H1 (cell line): Measurements from ENCODE around the gene ZCCHC9. TPM values are rescaled to one million over a fixed set of nuclear protein-coding genes. Genes with fewer than 3 reads are reported as not detected.

Experiments used
- CTCF ChIA-PET: fragments of 300-600 bp; sonication (Branson Sonifier 250); formaldehyde crosslinking; loops from one replicate; lab custom pipeline; 2021; ENCODE audit not compliant: partially characterized antibody; lab: Charles Lee
- POLR2A ChIA-PET: fragments of 300-600 bp; sonication (Branson Sonifier 250); formaldehyde crosslinking; loops from one replicate; lab custom pipeline; 2021; ENCODE audit warnings: inconsistent platforms; ENCODE audit not compliant: partially characterized antibody; lab: Charles Lee
- DNase-seq, 2 experiments: peaks; one replicate each; pipeline versions ENCODE4 v3.0.0 to v3.0.0-alpha.2; 2010 to 2022; ENCODE audit warnings: low spot score in 2 of 2, low read depth in 1 of 2, mixed read lengths in 1 of 2
- FAIRE-seq: peaks from 2 replicates; lab custom pipeline; 2011; peaks lifted over from hg19 to GRCh38; lab: Jason Lieb, UNC
- H2AFZ ChIP-seq: 2 replicates; pipeline ENCODE4 v1.8.1; 2012; ENCODE audit warnings: low read length, inconsistent platforms
- H2AK5ac ChIP-seq: 2 replicates; pipeline ENCODE4 v1.6.1; 2013; ENCODE audit warnings: low read depth, low read length
- H2BK120ac ChIP-seq: replicated peaks from 2 replicates; pipeline ENCODE3; 2013; ENCODE audit warnings: low read depth, low read length, inconsistent platforms
- H2BK12ac ChIP-seq: 2 replicates; pipeline ENCODE4 v1.6.1; 2013; ENCODE audit warnings: low read depth, low read length
- H2BK15ac ChIP-seq: 2 replicates; pipeline ENCODE4 v1.6.1; 2013; ENCODE audit warnings: low read length
- H2BK20ac ChIP-seq: 2 replicates; pipeline ENCODE4 v1.6.1; 2013; ENCODE audit warnings: low read length
- H2BK5ac ChIP-seq: 2 replicates; pipeline ENCODE4 v1.6.1; 2013; ENCODE audit warnings: low read depth, low read length
- H3K14ac ChIP-seq: 2 replicates; pipeline ENCODE4 v1.6.1; 2013; ENCODE audit warnings: inconsistent platforms; ENCODE audit not compliant: insufficient read length
- H3K18ac ChIP-seq: 2 replicates; pipeline ENCODE4 v1.6.1; 2013; ENCODE audit warnings: low read length; ENCODE audit errors: extremely low read depth
- H3K23ac ChIP-seq: 2 replicates; pipeline ENCODE4 v1.6.1; 2013; ENCODE audit warnings: inconsistent platforms; ENCODE audit not compliant: insufficient read length
- H3K23me2 ChIP-seq: 2 replicates; pipeline ENCODE4 v1.6.1; 2013; ENCODE audit warnings: low read depth, low read length
- H3K27ac ChIP-seq: 2 replicates; pipeline ENCODE4 v1.6.1; 2011; ENCODE audit warnings: low read depth, low read length, inconsistent platforms
- H3K27me3 ChIP-seq, 4 experiments: replicated peaks in 1 of 4; 1 replicate in 1 of 4; 2 replicates in 3 of 4; pipeline versions ENCODE4 v1.6.1 to v1.8.1; 2011 to 2013; ENCODE audit warnings: low read length in 3 of 4, mild to moderate bottlenecking in 3 of 4, inconsistent platforms in 2 of 4, mixed read lengths in 2 of 4, moderate library complexity in 1 of 4; ENCODE audit not compliant: control insufficient read depth in 3 of 4, insufficient read depth in 3 of 4; ENCODE audit errors: extremely low read depth in 1 of 4
- H3K36me3 ChIP-seq, 4 experiments: 2 replicates each; pipeline versions ENCODE4 v1.6.1 to v1.8.1; 2011 to 2013; ENCODE audit warnings: mild to moderate bottlenecking in 4 of 4, low read length in 3 of 4, moderate library complexity in 2 of 4, control low read depth in 1 of 4, inconsistent platforms in 1 of 4; ENCODE audit not compliant: insufficient read depth in 4 of 4, control insufficient read depth in 2 of 4
- H3K4ac ChIP-seq: replicated peaks from 2 replicates; pipeline ENCODE3; 2013; ENCODE audit warnings: low read length, low read depth, mixed read lengths, inconsistent platforms; ENCODE audit not compliant: insufficient read length
- H3K4me1 ChIP-seq, 4 experiments: replicated peaks in 1 of 4; 1 replicate in 1 of 4; 2 replicates in 3 of 4; pipeline versions ENCODE4 v1.6.1 to v1.8.1; 2011 to 2013; ENCODE audit warnings: low read length in 3 of 4, inconsistent platforms in 2 of 4, mixed read lengths in 1 of 4; ENCODE audit not compliant: insufficient read depth in 4 of 4, control insufficient read depth in 3 of 4
- H3K4me2 ChIP-seq, 2 experiments: 2 replicates each; pipeline versions ENCODE4 v1.6.1 to v1.8.1; 2011 to 2013; ENCODE audit warnings: low read depth in 2 of 2, low read length in 2 of 2, control low read depth in 1 of 2, inconsistent platforms in 1 of 2, mild to moderate bottlenecking in 1 of 2; ENCODE audit not compliant: insufficient read depth in 1 of 2
- H3K4me3 ChIP-seq, 4 experiments: fragments of 200-600, 300-600 bp in 1 of 4; sonication (generic), shearing (Covaris generic), sonication (Bioruptor Twin) in 1 of 4; 2 replicates each; pipeline versions ENCODE4 v1.5.1 to v1.8.1; 2011 to 2016; ENCODE audit warnings: low read length in 4 of 4, low read depth in 3 of 4, control low read depth in 2 of 4, inconsistent platforms in 2 of 4, mild to moderate bottlenecking in 2 of 4, mixed read lengths in 1 of 4, moderate library complexity in 1 of 4; ENCODE audit not compliant: insufficient read depth in 2 of 4; ENCODE audit errors: extremely low read depth in 1 of 4
- H3K56ac ChIP-seq: replicated peaks from 2 replicates; pipeline ENCODE3; 2013; ENCODE audit warnings: low read depth, mild to moderate bottlenecking, mixed read lengths, low read length, inconsistent platforms; ENCODE audit not compliant: insufficient read length
- H3K79me1 ChIP-seq: 2 replicates; pipeline ENCODE4 v1.6.1; 2013; ENCODE audit warnings: low read depth, low read length, control low read depth
- H3K79me2 ChIP-seq, 2 experiments: 2 replicates each; pipeline versions ENCODE4 v1.6.1 to v1.8.1; 2012 to 2013; ENCODE audit warnings: low read length in 2 of 2, mild to moderate bottlenecking in 2 of 2, inconsistent platforms in 1 of 2; ENCODE audit not compliant: insufficient read depth in 2 of 2, control insufficient read depth in 1 of 2
- H3K9ac ChIP-seq, 4 experiments: replicated peaks in 1 of 4; 1 replicate in 1 of 4; 2 replicates in 3 of 4; pipeline versions ENCODE4 v1.6.1 to v1.8.1; 2011 to 2013; ENCODE audit warnings: low read depth in 3 of 4, low read length in 3 of 4, control low read depth in 2 of 4, mild to moderate bottlenecking in 2 of 4, moderate library complexity in 2 of 4, inconsistent platforms in 1 of 4; ENCODE audit errors: extremely low read depth in 1 of 4
- H3K9me3 ChIP-seq, 2 experiments: 2 replicates each; pipeline versions ENCODE4 v1.6.1 to v1.8.1; 2012 to 2013; ENCODE audit warnings: mild to moderate bottlenecking in 2 of 2, moderate library complexity in 2 of 2, control low read depth in 1 of 2, inconsistent platforms in 1 of 2, low read depth in 1 of 2, low read length in 1 of 2, mixed read lengths in 1 of 2; ENCODE audit not compliant: insufficient read depth in 2 of 2
- H4K20me1 ChIP-seq, 2 experiments: replicated peaks in 1 of 2; 2 replicates each; pipeline versions ENCODE3 to v1.8.1; 2011 to 2013; ENCODE audit warnings: inconsistent platforms in 2 of 2, low read length in 2 of 2, mild to moderate bottlenecking in 1 of 2; ENCODE audit not compliant: insufficient read depth in 2 of 2, control insufficient read depth in 1 of 2
- H4K5ac ChIP-seq: 2 replicates; pipeline ENCODE4 v1.6.1; 2013; ENCODE audit warnings: low read length, low read depth, mixed read lengths, inconsistent platforms; ENCODE audit not compliant: insufficient read length
- H4K8ac ChIP-seq: 2 replicates; pipeline ENCODE4 v1.8.0; 2013; ENCODE audit warnings: mild to moderate bottlenecking, moderate library complexity, low read length, inconsistent platforms; ENCODE audit not compliant: insufficient read depth; ENCODE audit errors: extremely low read depth
- H4K91ac ChIP-seq: replicated peaks from 2 replicates; pipeline ENCODE3; 2013; ENCODE audit warnings: low read length, mixed read lengths, inconsistent platforms; ENCODE audit not compliant: insufficient read length
- CBX5 ChIP-seq: fragments of 300-800, 300-1000 bp; sonication (generic); IDR thresholded peaks from 2 replicates; pipeline ENCODE4 v1.7.1; 2016; ENCODE audit warnings: antibody characterized with exemption, low read length, low read depth
- CBX8 ChIP-seq: fragments of 300-800, 300-1000 bp; sonication (generic); IDR thresholded peaks from 2 replicates; pipeline ENCODE4 v1.7.1; 2016; ENCODE audit warnings: low read depth, low read length, borderline replicate concordance
- CREB1 ChIP-seq: IDR thresholded peaks from 2 replicates; pipeline ENCODE4 v1.6.1; 2012; ENCODE audit warnings: inconsistent platforms
- NRF1 ChIP-seq: IDR thresholded peaks from 2 replicates; pipeline ENCODE4 v1.6.1; 2011; ENCODE audit warnings: mild to moderate bottlenecking, low read depth, low read length, improper control_type of control experiment
- WGBS, 2 experiments: shearing (Covaris generic) in 1 of 2; methylation state at CpG; one replicate each; pipeline versions ENCODE4 v1.1.6 to v1.1.7; 2013 to 2015; ENCODE audit warnings: low lambda C conversion rate in 2 of 2, mixed read lengths in 2 of 2, inconsistent platforms in 1 of 2, low coverage in 1 of 2, missing lambda C conversion rate in 1 of 2; ENCODE audit not compliant: insufficient replicate concordance in 2 of 2, insufficient coverage in 1 of 2, insufficient read length in 1 of 2; ENCODE audit errors: extremely low coverage in 1 of 2, missing lambda C conversion rate in 1 of 2; 5-methylcytosine and 5-hydroxymethylcytosine counted together
- polyA plus RNA-seq, 7 experiments: library from polyadenylated mRNA; depleted of rRNA in 3 of 7; stranded (reverse) in 5 of 7; unstranded in 2 of 7; fragments of >200 nt in 5 of 7; fragments of 200-250 nt in 2 of 7; gene quantifications; 1 replicate in 5 of 7; 2 replicates in 1 of 7; 4 replicates in 1 of 7; pipeline versions ENCODE4 v1.2.1 to v1.2.3, GENCODE V29; 2011 to 2013; ENCODE audit warnings: missing spikeins in 2 of 7, mixed read lengths in 2 of 7
- total RNA-seq: library from RNA; stranded (reverse); fragmentation: NEBNext Ultra II Directional; extraction: Animal tissue kit (Norgen Biotek cat#: 25700); gene quantifications from 2 replicates; pipeline ENCODE4 v1.2.1, GENCODE V29; 2021

The ZCCHC9 gene
- total and polyA plus RNA-seq, 2 of the 8 experiments (the other 6 are each of a cell fraction or from before 2014, with no cell fraction given): 10.9 to 33.6 TPM

DNA sequence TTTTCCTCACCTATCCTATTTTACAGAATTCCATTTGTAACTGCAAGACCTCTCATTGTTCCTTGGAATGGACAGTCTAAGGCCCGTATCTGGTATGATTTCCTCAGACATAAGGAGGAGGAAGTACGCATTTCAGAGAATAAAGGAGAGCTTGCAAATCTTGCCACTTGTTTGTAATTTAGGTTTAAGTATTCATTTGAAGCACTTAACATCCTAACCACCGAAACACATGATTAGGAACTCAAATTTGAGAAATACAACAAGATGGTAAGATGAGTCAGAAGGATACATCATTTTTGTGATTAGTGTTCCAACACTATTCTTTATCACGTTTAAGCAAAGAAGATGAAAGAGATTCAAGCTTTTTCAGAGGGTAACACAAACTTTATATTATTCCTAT, 3.9 kb upstream of the ZCCHC9 start:
- ChIA-PET CTCF (interaction anchor here (1.0 to 1.6 kb wide), 5 partner anchors 14 to 88 kb away, joined by 3 to 4 read pairs (median 4); no protein-coding TSS in a partner anchor), POLR2A (no interaction called here)
- no peak overlapping the region for H4K91ac ChIP-seq
- no peak overlapping the region for H4K8ac ChIP-seq
- no peak overlapping the region for H2BK15ac ChIP-seq
- H3K9me3 ChIP-seq: no peaks in the 10 kb centered on the region; a peak in 1 of 4 replicates
- no peak for DNase-seq
- H4K20me1 ChIP-seq: no peaks in the 10 kb centered on the region
- no peak overlapping the region for H2AFZ ChIP-seq
- no peak overlapping the region for H2BK20ac ChIP-seq
- no peak overlapping the region for H3K9ac ChIP-seq
- no peak overlapping the region for H3K4ac ChIP-seq
- H3K23me2 ChIP-seq: peaks cover 3% of the 10 kb centered on the region; the same call in 1 of the 2 replicates
- no peak overlapping the region for H4K5ac ChIP-seq
- H2BK5ac ChIP-seq: no peak overlapping the region
- WGBS, 2 experiments: 88% methylated on average over 4 of the region's 4 CpGs; no CpG with 5 or more reads in 1 of the 2 experiments
- no peak overlapping the region for H2BK120ac ChIP-seq
- H3K79me1 ChIP-seq: peaks cover 6% of the 10 kb centered on the region; the same call in 1 of the 2 replicates
- H3K79me2 ChIP-seq: peaks cover 4 to 65% of the 10 kb centered on the region in 2 experiments; a peak in 3 of 4 replicates
- H3K36me3 ChIP-seq: peaks cover 0 to 5% (median 0%) of the 10 kb centered on the region in 4 experiments; a peak in 1 of 8 replicates
- H3K27ac ChIP-seq: no peak overlapping the region
- H3K18ac ChIP-seq: no peak overlapping the region
- no peak overlapping the region for H3K23ac ChIP-seq
- no peak for FAIRE-seq
- H2AK5ac ChIP-seq: no peak overlapping the region
- H3K27me3 ChIP-seq: no peaks in the 10 kb centered on the region
- peaks cover 0 to 8% (median 5%) of the 10 kb centered on the region in 4 experiments; a peak in 3 of 7 replicates for H3K4me1 ChIP-seq
- H3K4me2 ChIP-seq: no peak overlapping the region
- H3K4me3 ChIP-seq: no peak overlapping the region
- no peak overlapping the region for H3K56ac ChIP-seq
- H2BK12ac ChIP-seq: no peak overlapping the region
- H3K14ac ChIP-seq: no peak overlapping the region
- TF ChIP-seq CBX8: no peak
- TF ChIP-seq NRF1: no peak
- no peak for TF ChIP-seq CREB1
- TF ChIP-seq CBX5: no peak
